Body of pancreas (tissue), 4 donors: Measurements from ENCODE around the gene FZD2.

ENCODE experiments used
- CTCF ChIP-seq, 7 experiments: fragments of 450-650 bp in 4 of 7; fragments of 200-600 bp in 3 of 7; sonication (generic) in 3 of 7; IDR thresholded peaks; one replicate each; pipeline ENCODE4 v1.5.1; 2016 to 2019; ENCODE audit warnings: antibody characterized with exemption in 7 of 7
- POLR2A ChIP-seq, 3 donors: fragments of 450-650 bp; IDR thresholded peaks; one replicate each; pipeline ENCODE4 v1.6.1; 2016; ENCODE audit warnings: antibody characterized with exemption in 3 of 3, mild to moderate bottlenecking in 2 of 3

GRCh38 chr17:44585315-44585714, 28.0 kb downstream of the FZD2 start:
- TF ChIP-seq CTCF (IDR thresholded peaks at IDR 0.05) (no peak), POLR2A (IDR thresholded peaks at IDR 0.05) (no peak)
